ENCODE results near the gene GARIN5A. TPM values are rescaled to one million over a fixed set of nuclear protein-coding genes. Genes with fewer than 3 reads are reported as not detected.

The GARIN5A gene
- total RNA-seq, 2 donors from 2014 or later, result 5.9 to 16.8 TPM

- TF ChIP-seq POLR2A (IDR thresholded peaks at IDR 0.05) (no peak), POLR2AphosphoS5 (IDR thresholded peaks at IDR 0.05) (no peak), CTCF (IDR thresholded peaks at IDR 0.05) (no peak)
- Histone ChIP-seq H3K9me3 (no peaks in the 10 kb centered on the region), H3K4me3 (no peak overlapping the region), H3K36me3 (no peaks in the 10 kb centered on the region), H3K27ac (no peak overlapping the region), H3K4me1 (replicated peaks) (no peaks in the 10 kb centered on the region), H3K27me3 (replicated peaks; ENCODE audit: insufficient read depth) (peaks cover 8% of the 10 kb centered on the region)
- intact Hi-C loops (cut with DNase I), result no loop called here
- WGBS, result 67% methylated on average over 29 of the region's 32 CpGs
- no peak for DNase-seq (ENCODE audit: low spot score)
These were observed 17.6 kb downstream of the GARIN5A start for GRCh38 chr19:50459067-50459456.

- no peak for DNase-seq (ENCODE audit: low spot score)
- TF ChIP-seq CTCF (IDR thresholded peaks at IDR 0.05) (no peak), POLR2A (IDR thresholded peaks at IDR 0.05) (no peak), POLR2AphosphoS5 (IDR thresholded peaks at IDR 0.05) (no peak)
- H3K27ac ChIP-seq, result no peak overlapping the region
- WGBS, result 50% methylated on average over 47 of the region's 50 CpGs
- peaks cover 8% of the 10 kb centered on the region for H3K27me3 ChIP-seq (replicated peaks; ENCODE audit: insufficient read depth)
- no peaks in the 10 kb centered on the region for H3K36me3 ChIP-seq
- no peak overlapping the region for H3K4me3 ChIP-seq
- intact Hi-C loops (cut with DNase I), result no loop called here
- H3K4me1 ChIP-seq (replicated peaks), result no peaks in the 10 kb centered on the region
- no peaks in the 10 kb centered on the region for H3K9me3 ChIP-seq
These were observed 18.1 kb downstream of the GARIN5A start for GRCh38 chr19:50458396-50459066.

- no peak overlapping the region for H3K4me3 ChIP-seq
- no peak overlapping the region for H3K27ac ChIP-seq
- H3K36me3 ChIP-seq, result no peaks in the 10 kb centered on the region
- no peak for TF ChIP-seq POLR2A (IDR thresholded peaks at IDR 0.05)
- no peak for TF ChIP-seq POLR2AphosphoS5 (IDR thresholded peaks at IDR 0.05)
- TF ChIP-seq CTCF (IDR thresholded peaks at IDR 0.05), result no peak
- no peak for DNase-seq (ENCODE audit: low spot score)
- peaks cover 8% of the 10 kb centered on the region for H3K27me3 ChIP-seq (replicated peaks; ENCODE audit: insufficient read depth)
- 87% methylated on average over 5 of the region's 5 CpGs for WGBS
- intact Hi-C loops (cut with DNase I), result no loop called here
- no peaks in the 10 kb centered on the region for H3K9me3 ChIP-seq
- H3K4me1 ChIP-seq (replicated peaks), result no peaks in the 10 kb centered on the region
These were observed 19.3 kb downstream of the GARIN5A start for GRCh38 chr19:50457300-50457699.

- Histone ChIP-seq H3K4me3 (no peak overlapping the region), H3K27me3 (replicated peaks; ENCODE audit: insufficient read depth) (peaks cover 8% of the 10 kb centered on the region), H3K9me3 (no peaks in the 10 kb centered on the region), H3K4me1 (replicated peaks) (no peaks in the 10 kb centered on the region), H3K27ac (no peak overlapping the region), H3K36me3 (no peaks in the 10 kb centered on the region)
- no peak for TF ChIP-seq POLR2A (IDR thresholded peaks at IDR 0.05)
- TF ChIP-seq CTCF (IDR thresholded peaks at IDR 0.05), result no peak
- TF ChIP-seq POLR2AphosphoS5 (IDR thresholded peaks at IDR 0.05), result no peak
- no peak for DNase-seq (ENCODE audit: low spot score)
- intact Hi-C loops (cut with DNase I), result no loop called here
- 83% methylated on average over 2 of the region's 2 CpGs for WGBS
These were observed 20.7 kb downstream of the GARIN5A start for GRCh38 chr19:50455992-50456391.

- Histone ChIP-seq H3K4me3 (no peak overlapping the region), H3K36me3 (no peaks in the 10 kb centered on the region), H3K4me1 (replicated peaks) (no peaks in the 10 kb centered on the region), H3K27ac (no peak overlapping the region), H3K9me3 (no peaks in the 10 kb centered on the region), H3K27me3 (replicated peaks; ENCODE audit: insufficient read depth) (no peaks in the 10 kb centered on the region)
- WGBS, result 97% methylated on average over 3 of the region's 3 CpGs
- DNase-seq (ENCODE audit: low spot score), result no peak
- no peak for TF ChIP-seq CTCF (IDR thresholded peaks at IDR 0.05)
- TF ChIP-seq POLR2AphosphoS5 (IDR thresholded peaks at IDR 0.05), result no peak
- no peak for TF ChIP-seq POLR2A (IDR thresholded peaks at IDR 0.05)
- intact Hi-C loops (cut with DNase I), result no loop called here
These were observed 23.4 kb downstream of the GARIN5A start for GRCh38 chr19:50453243-50453642.
